ENCODE data around the gene PLEKHG4B. TPM values are rescaled to one million over a fixed set of nuclear protein-coding genes. Genes with fewer than 3 reads are reported as not detected.

Gene PLEKHG4B
- total and polyA plus RNA-seq, 4 donors: 0.05 to 0.21 TPM; not detected in 2

DNA sequence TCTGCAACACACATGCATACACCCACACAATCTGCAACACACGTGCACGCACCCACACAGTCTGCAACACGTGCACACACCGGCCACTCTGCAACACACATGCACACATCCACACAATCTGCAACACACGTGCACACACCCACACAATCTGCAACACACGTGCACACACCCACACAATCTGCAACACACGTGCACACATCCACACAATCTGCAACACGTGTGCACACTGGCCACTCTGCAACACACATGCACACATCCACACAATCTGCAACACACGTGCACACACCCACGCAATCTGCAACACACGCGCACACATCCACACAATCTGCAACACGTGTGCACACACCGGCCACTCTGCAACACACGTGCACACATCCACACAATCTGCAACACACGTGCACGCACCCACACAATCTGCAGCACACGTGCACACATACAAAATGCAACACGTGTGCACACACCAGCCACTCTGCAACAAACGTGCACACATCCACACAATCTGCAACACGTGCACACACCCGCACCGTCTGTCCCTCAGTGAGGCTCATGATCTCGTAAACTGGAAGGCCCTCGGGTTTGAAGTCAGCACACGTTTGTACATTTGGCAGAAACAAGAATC, 18.4 kb downstream of the PLEKHG4B start:
- Histone ChIP-seq H3K4me3 (ENCODE audit: low read length in 2 of 2) (no peak overlapping the region), H3K27me3 (ENCODE audit: control insufficient read depth in 1 of 2, insufficient read depth in 2 of 2, low read length in 1 of 2) (no peaks in the 10 kb centered on the region), H3K27ac (ENCODE audit: low read depth in 1 of 2, low read length in 2 of 2) (no peak overlapping the region), H3K36me3 (ENCODE audit: control insufficient read depth in 1 of 2, insufficient read depth in 2 of 2, low read length in 1 of 2) (no peaks in the 10 kb centered on the region), H3K9me3 (ENCODE audit: control insufficient read depth, low read length) (no peaks in the 10 kb centered on the region), H3K4me1 (ENCODE audit: control insufficient read depth in 1 of 2, insufficient read depth in 2 of 2, low read length in 2 of 2) (no peaks in the 10 kb centered on the region)
- no peak for ATAC-seq (ENCODE audit: low FRiP score)
- no peak for DNase-seq
- intact Hi-C loops (cut with DNase I): no loop called here
- 93% methylated on average over 26 of the region's 26 CpGs for WGBS, 2 donors

- DNase-seq: no peak
These were observed 19.2 kb downstream of the PLEKHG4B start for GRCh38 chr5:111171-111570.

DNA sequence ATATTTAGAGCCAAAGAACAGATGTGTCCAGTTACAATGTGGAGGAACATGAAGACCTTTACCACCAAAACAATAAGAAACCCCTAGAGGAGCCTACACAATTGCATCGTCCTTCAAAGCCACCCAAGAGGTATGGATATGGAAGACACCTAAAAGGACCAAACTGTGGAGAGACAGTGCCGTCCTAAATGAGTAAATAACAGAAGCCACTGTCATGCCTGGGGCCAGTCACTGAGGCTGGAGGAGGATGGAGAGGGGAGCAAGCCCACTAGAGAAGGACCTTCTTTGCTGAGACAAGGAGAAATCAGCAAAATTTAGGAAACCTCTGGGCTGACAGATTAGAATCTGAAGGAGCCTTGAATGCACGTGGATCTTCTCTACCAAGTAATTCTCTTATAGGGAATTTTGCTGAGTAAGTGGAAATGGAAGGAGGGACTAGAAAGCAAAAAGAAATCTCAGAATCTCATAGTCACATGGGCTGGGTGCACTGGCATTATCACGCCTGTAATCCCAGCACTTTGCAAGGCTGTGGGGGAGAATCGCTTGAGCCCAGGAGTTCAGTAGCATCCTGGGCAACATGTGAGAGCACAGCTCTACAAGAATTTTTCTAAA, 27.6 kb downstream of the PLEKHG4B start:
- H3K4me3 ChIP-seq (ENCODE audit: low read length in 2 of 2): no peak overlapping the region
- H3K36me3 ChIP-seq (ENCODE audit: control insufficient read depth in 1 of 2, insufficient read depth in 2 of 2, low read length in 1 of 2): no peaks in the 10 kb centered on the region
- intact Hi-C loops (cut with DNase I): no loop called here
- no peaks in the 10 kb centered on the region for H3K27me3 ChIP-seq (ENCODE audit: control insufficient read depth in 1 of 2, insufficient read depth in 2 of 2, low read length in 1 of 2)
- no peak for DNase-seq
- 93 to 96% methylated on average over 5 of the region's 5 CpGs for WGBS, 2 donors
- H3K27ac ChIP-seq (ENCODE audit: low read depth in 1 of 2, low read length in 2 of 2): no peak overlapping the region
- ATAC-seq (ENCODE audit: low FRiP score): no peak
- peaks cover 2% of the 10 kb centered on the region for H3K9me3 ChIP-seq (ENCODE audit: control insufficient read depth, low read length)
- no peaks in the 10 kb centered on the region for H3K4me1 ChIP-seq (ENCODE audit: control insufficient read depth in 1 of 2, insufficient read depth in 2 of 2, low read length in 2 of 2)

More at GRCh38 chr5:111171-111570, 19.2 kb downstream of the PLEKHG4B start:
- Histone ChIP-seq H3K9me3 (ENCODE audit: control insufficient read depth, low read length) (no peaks in the 10 kb centered on the region), H3K4me1 (ENCODE audit: control insufficient read depth in 1 of 2, insufficient read depth in 2 of 2, low read length in 2 of 2) (no peaks in the 10 kb centered on the region), H3K36me3 (ENCODE audit: control insufficient read depth in 1 of 2, insufficient read depth in 2 of 2, low read length in 1 of 2) (no peaks in the 10 kb centered on the region), H3K27me3 (ENCODE audit: control insufficient read depth in 1 of 2, insufficient read depth in 2 of 2, low read length in 1 of 2) (no peaks in the 10 kb centered on the region), H3K4me3 (ENCODE audit: low read length in 2 of 2) (no peak overlapping the region), H3K27ac (ENCODE audit: low read depth in 1 of 2, low read length in 2 of 2) (no peak overlapping the region)
- WGBS, 2 donors: 96 to 99% methylated on average over 5 of the region's 5 CpGs
- ATAC-seq (ENCODE audit: low FRiP score): no peak
- intact Hi-C loops (cut with DNase I): no loop called here

DNA sequence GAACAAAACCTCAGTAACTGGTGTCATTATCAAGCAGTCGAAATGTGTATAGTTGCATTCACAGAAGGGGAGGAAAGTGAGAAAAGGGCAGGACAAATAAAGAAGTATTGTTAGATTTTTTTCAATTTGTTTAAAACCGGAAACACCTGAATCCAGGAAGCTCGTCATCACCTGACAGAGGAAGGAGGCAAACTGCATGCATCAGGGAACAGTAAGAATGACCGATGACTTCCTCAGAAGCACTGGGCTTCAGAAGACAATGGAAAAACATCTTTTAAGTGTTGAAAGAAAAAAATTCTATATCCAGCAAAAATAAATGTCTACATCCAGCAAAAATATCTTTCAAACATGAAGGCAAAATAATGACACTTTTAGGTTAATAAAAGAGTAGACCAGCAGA, 29.5 kb downstream of the PLEKHG4B start:
- DNase-seq: no peak
- peaks cover 2% of the 10 kb centered on the region for H3K9me3 ChIP-seq (ENCODE audit: control insufficient read depth, low read length)
- no peak for ATAC-seq (ENCODE audit: low FRiP score)
- no peak overlapping the region for H3K4me3 ChIP-seq (ENCODE audit: low read length in 2 of 2)
- intact Hi-C loops (cut with DNase I): no loop called here
- 95 to 96% methylated on average over 4 of the region's 4 CpGs for WGBS, 2 donors
- H3K4me1 ChIP-seq (ENCODE audit: control insufficient read depth in 1 of 2, insufficient read depth in 2 of 2, low read length in 2 of 2): no peaks in the 10 kb centered on the region
- H3K27ac ChIP-seq (ENCODE audit: low read depth in 1 of 2, low read length in 2 of 2): no peak overlapping the region
- H3K36me3 ChIP-seq (ENCODE audit: control insufficient read depth in 1 of 2, insufficient read depth in 2 of 2, low read length in 1 of 2): no peaks in the 10 kb centered on the region
- no peaks in the 10 kb centered on the region for H3K27me3 ChIP-seq (ENCODE audit: control insufficient read depth in 1 of 2, insufficient read depth in 2 of 2, low read length in 1 of 2)

DNA sequence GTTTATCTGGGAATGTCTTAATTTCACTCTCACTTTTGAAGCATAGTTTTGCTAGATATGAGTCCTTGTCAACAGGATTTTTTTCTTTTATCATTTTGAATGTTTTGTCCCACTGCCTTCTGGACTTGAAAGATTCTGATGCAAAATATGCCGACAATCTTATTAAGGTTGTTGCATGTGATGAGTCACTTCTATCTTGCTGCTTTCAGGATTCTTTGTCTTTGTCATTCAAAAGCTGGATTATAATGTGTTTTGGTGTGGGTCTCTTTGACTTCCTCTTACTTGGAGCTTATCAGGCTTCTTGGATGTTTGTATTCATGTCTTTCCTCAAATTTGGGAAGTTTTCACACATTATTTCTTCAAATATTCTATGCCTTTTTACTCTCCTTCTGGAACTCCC, 33.8 kb downstream of the PLEKHG4B start:
- intact Hi-C loops (cut with DNase I): no loop called here
- Histone ChIP-seq H3K4me1 (ENCODE audit: control insufficient read depth in 1 of 2, insufficient read depth in 2 of 2, low read length in 2 of 2) (no peaks in the 10 kb centered on the region), H3K9me3 (ENCODE audit: control insufficient read depth, low read length) (peaks cover 2% of the 10 kb centered on the region), H3K36me3 (ENCODE audit: control insufficient read depth in 1 of 2, insufficient read depth in 2 of 2, low read length in 1 of 2) (no peaks in the 10 kb centered on the region), H3K4me3 (ENCODE audit: low read length in 2 of 2) (peak overlapping the region in 1 of 2 donors; percentile 8), H3K27me3 (ENCODE audit: control insufficient read depth in 1 of 2, insufficient read depth in 2 of 2, low read length in 1 of 2) (no peaks in the 10 kb centered on the region), H3K27ac (ENCODE audit: low read depth in 1 of 2, low read length in 2 of 2) (no peak overlapping the region)
- DNase-seq (no peak), ATAC-seq (ENCODE audit: low FRiP score) (no peak)
- 96 to 97% methylated on average over 1 of the region's 1 CpG for WGBS, 2 donors

DNA sequence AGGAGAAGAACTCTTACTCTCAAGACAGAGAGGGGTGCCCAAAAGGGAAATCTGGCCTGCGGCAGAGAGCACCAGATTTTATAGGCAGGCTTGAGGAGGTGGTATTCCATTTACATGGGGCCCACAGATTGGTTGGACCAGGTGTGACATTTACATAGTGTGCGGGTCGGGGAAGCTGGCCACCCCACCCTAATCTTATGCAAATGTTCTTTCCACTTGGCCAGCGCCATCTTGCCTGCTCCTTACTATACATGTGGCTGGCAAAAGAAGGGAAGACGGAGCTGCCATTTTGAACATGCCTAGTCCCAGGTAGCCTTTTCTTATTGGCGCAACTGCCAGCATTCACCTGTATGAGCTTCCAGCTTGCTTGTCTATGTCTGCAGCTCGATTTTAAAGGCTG, 34.8 kb downstream of the PLEKHG4B start:
- no peak for ATAC-seq (ENCODE audit: low FRiP score)
- Histone ChIP-seq H3K9me3 (ENCODE audit: control insufficient read depth, low read length) (no peaks in the 10 kb centered on the region), H3K4me1 (ENCODE audit: control insufficient read depth in 1 of 2, insufficient read depth in 2 of 2, low read length in 2 of 2) (no peaks in the 10 kb centered on the region), H3K27me3 (ENCODE audit: control insufficient read depth in 1 of 2, insufficient read depth in 2 of 2, low read length in 1 of 2) (no peaks in the 10 kb centered on the region), H3K36me3 (ENCODE audit: control insufficient read depth in 1 of 2, insufficient read depth in 2 of 2, low read length in 1 of 2) (no peaks in the 10 kb centered on the region), H3K27ac (ENCODE audit: low read depth in 1 of 2, low read length in 2 of 2) (no peak overlapping the region), H3K4me3 (ENCODE audit: low read length in 2 of 2) (no peak overlapping the region)
- WGBS, 2 donors: 93 to 97% methylated on average over 7 of the region's 7 CpGs
- intact Hi-C loops (cut with DNase I): no loop called here
- DNase-seq: no peak

DNA sequence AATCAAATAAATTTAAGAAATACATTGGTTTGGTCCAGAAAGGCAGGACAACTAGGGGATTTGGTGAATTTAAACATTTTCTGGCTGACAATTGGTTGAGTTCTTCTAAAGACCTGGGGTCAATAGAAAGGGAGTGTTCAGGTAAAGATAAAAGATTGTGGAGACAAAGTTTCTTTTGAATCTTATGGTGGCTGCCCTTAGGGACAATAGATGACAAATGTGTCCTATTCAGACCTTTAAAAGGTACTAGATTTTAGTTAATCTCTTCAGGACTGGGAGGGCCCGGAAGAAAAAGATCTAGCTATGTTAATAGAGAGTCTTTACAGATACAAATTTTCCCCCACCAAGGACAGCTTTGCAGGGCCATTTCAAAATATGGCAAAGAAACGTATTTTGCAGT, 35.9 kb downstream of the PLEKHG4B start:
- DNase-seq (no peak), ATAC-seq (ENCODE audit: low FRiP score) (no peak)
- intact Hi-C loops (cut with DNase I): no loop called here
- no peaks in the 10 kb centered on the region for H3K27me3 ChIP-seq (ENCODE audit: control insufficient read depth in 1 of 2, insufficient read depth in 2 of 2, low read length in 1 of 2)
- H3K4me3 ChIP-seq (ENCODE audit: low read length in 2 of 2): no peak overlapping the region
- H3K27ac ChIP-seq (ENCODE audit: low read depth in 1 of 2, low read length in 2 of 2): no peak overlapping the region
- H3K36me3 ChIP-seq (ENCODE audit: control insufficient read depth in 1 of 2, insufficient read depth in 2 of 2, low read length in 1 of 2): no peaks in the 10 kb centered on the region
- 70 to 78% methylated on average over 2 of the region's 2 CpGs for WGBS, 2 donors
- no peaks in the 10 kb centered on the region for H3K9me3 ChIP-seq (ENCODE audit: control insufficient read depth, low read length)
- H3K4me1 ChIP-seq (ENCODE audit: control insufficient read depth in 1 of 2, insufficient read depth in 2 of 2, low read length in 2 of 2): no peaks in the 10 kb centered on the region

DNA sequence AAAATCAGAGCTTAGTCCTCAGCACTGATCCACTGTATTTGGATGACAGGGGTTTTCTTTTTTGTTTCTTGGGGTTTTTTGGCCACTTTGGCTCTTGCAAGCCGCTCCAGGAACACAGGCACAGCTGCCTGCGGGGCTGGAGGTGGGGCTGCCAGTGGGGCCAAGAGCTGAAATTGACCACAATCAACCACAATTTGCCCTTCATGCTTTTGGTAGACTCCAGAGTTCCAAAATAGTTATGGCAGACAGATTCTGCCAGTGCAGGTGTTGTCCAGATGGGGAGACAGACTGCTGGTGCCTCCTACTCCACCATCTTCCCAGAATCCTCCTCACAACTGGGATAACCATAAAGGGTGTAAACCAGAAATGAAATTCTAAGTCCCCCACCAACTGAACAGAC, 36.5 kb downstream of the PLEKHG4B start:
- intact Hi-C loops (cut with DNase I): no loop called here
- ATAC-seq (ENCODE audit: low FRiP score) (no peak), DNase-seq (no peak)
- Histone ChIP-seq H3K36me3 (ENCODE audit: control insufficient read depth in 1 of 2, insufficient read depth in 2 of 2, low read length in 1 of 2) (no peaks in the 10 kb centered on the region), H3K9me3 (ENCODE audit: control insufficient read depth, low read length) (no peaks in the 10 kb centered on the region), H3K4me3 (ENCODE audit: low read length in 2 of 2) (no peak overlapping the region), H3K4me1 (ENCODE audit: control insufficient read depth in 1 of 2, insufficient read depth in 2 of 2, low read length in 2 of 2) (no peaks in the 10 kb centered on the region), H3K27me3 (ENCODE audit: control insufficient read depth in 1 of 2, insufficient read depth in 2 of 2, low read length in 1 of 2) (no peaks in the 10 kb centered on the region), H3K27ac (ENCODE audit: low read depth in 1 of 2, low read length in 2 of 2) (no peak overlapping the region)
- WGBS, 2 donors: 94 to 96% methylated on average over 2 of the region's 2 CpGs

DNA sequence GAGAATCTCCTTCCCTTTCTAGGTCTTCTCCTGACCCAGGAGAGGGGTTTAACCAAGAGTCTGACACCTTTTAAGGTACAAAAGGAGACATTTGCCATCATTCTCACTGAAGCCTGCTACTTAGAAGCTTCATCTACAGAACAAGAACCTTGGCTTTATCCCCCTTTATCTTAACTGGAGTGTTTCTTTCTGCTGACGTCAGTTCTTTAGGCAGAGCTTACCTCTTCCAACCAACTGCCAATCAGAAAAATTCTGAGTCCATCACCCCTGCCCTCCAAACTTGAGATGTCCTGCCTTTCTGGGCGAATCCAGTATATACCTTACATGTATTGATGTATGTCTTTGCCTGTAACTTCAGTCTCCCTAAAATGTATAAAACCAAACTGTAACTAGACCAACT, 37.2 kb downstream of the PLEKHG4B start:
- DNase-seq (no peak), ATAC-seq (ENCODE audit: low FRiP score) (no peak)
- H3K4me1 ChIP-seq (ENCODE audit: control insufficient read depth in 1 of 2, insufficient read depth in 2 of 2, low read length in 2 of 2): no peaks in the 10 kb centered on the region
- no peak overlapping the region for H3K27ac ChIP-seq (ENCODE audit: low read depth in 1 of 2, low read length in 2 of 2)
- no peaks in the 10 kb centered on the region for H3K27me3 ChIP-seq (ENCODE audit: control insufficient read depth in 1 of 2, insufficient read depth in 2 of 2, low read length in 1 of 2)
- no peaks in the 10 kb centered on the region for H3K9me3 ChIP-seq (ENCODE audit: control insufficient read depth, low read length)
- H3K4me3 ChIP-seq (ENCODE audit: low read length in 2 of 2): no peak overlapping the region
- intact Hi-C loops (cut with DNase I): no loop called here
- 75 to 79% methylated on average over 2 of the region's 2 CpGs for WGBS, 2 donors
- H3K36me3 ChIP-seq (ENCODE audit: control insufficient read depth in 1 of 2, insufficient read depth in 2 of 2, low read length in 1 of 2): no peaks in the 10 kb centered on the region

Data from aorta (tissue), 5 donors.